NCI-H2171 (cell line): ENCODE data around the gene MAPK10.
"Not testable (repeated sequence)": the region's sequence is repeated elsewhere in the genome, so short reads cannot be mapped to it uniquely, and the experiment has no call there.

ENCODE experiments used
- DNase-seq: peaks from one replicate; lab custom pipeline; 2025; lab: John Stamatoyannopoulos, UW

The MAPK10 gene

DNA sequence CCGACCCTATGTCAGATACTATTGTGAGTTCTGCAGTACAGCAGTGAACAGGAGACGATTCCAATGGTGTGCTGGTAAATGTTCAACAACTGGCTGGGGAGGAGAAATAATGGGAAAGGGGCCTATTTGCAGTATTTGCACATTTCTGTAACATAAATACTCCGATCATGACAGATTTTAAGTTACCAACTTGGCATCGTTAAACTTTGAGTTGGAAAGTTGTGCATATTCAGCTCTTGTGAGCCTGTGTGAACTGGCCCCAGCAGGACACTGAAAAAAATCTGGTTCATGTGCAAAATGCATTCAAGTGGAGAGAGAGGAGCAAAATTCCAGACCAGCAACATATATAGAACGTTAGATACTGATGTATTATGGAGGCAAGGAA lies 175.0 kb downstream of the MAPK10 start:
- no peak for DNase-seq

DNA sequence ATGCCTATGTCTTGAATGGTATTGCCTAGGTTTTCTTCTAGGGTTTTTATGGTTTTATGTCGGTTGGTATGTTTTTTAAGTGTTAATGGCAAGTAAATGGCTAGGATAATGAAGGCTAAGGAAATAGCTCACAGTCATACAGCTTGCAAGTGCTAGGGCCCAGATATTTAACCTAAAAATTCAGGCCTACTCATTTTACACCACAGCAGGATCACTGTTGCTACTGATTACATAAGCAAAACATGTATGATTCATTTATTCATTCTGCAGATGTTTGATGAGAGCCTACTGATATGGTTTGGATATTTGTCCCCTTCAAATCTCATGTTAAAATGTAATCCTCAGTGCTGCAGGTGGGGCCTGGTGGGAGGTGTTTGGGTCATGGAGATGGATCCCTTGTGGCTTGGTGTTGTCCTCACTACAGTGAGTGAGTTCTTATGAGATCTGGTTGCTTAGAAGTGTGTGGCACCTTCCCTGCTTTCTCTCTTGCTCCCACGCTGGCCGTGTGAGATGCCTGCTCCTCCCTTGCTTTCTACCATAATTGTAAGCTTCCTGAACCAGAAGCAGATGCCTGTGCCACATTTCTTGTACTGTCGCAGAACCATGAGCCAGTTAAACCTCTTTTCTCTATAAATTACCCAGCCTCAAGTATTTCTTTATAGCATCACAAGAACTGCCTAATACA lies 175.5 kb downstream of the MAPK10 start:
- DNase-seq: no peak

DNA sequence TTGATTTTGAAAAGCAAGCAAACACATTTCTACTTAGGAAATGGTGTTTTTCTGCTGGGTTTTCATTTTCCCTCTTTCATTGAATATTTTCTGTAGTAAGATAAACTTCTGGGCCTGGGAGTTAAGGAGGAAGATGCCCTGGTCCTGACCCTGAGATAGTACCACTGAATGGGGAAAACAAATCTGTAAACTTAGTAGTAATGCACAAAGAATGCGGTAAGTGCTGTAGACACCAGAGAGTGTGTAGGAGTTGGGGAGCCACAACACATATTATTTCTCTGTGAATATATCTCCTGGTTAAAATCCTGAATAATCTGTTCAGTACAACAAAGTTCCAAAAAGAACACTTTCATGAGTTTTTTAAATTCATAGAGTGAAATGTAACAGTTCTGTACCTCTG lies 178.3 kb downstream of the MAPK10 start:
- no peak for DNase-seq

DNA sequence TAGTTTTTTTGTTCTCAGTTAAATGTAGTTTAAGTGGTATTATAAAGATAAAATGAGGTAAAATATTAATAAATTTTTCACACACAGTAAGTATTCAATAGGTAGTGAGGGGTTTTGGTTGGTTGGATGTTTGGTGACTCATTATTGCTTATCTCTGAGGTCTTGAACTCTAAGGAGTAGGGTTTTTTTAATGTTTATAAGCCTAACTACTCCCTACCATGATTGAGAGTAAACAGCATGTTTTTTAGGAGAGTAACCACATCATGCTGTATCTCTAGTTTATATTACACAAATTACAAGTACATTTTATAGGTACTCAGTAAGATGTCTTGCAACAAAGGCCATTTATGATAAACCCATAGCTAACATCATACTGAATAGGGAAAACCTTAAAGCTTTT lies 181.6 kb downstream of the MAPK10 start:
- no peak for DNase-seq

- DNase-seq: no peak
These were observed 185.3 kb downstream of the MAPK10 start for GRCh38 chr4:86174506-86174905.

- DNase-seq: not testable (repeated sequence)
These were observed 191.5 kb downstream of the MAPK10 start for GRCh38 chr4:86168335-86168734.

GRCh38 chr4:86160426-86160825 lies 199.4 kb downstream of the MAPK10 start:
- no peak for DNase-seq

GRCh38 chr4:86159216-86159615 lies 200.6 kb downstream of the MAPK10 start:
- DNase-seq: no peak

DNA sequence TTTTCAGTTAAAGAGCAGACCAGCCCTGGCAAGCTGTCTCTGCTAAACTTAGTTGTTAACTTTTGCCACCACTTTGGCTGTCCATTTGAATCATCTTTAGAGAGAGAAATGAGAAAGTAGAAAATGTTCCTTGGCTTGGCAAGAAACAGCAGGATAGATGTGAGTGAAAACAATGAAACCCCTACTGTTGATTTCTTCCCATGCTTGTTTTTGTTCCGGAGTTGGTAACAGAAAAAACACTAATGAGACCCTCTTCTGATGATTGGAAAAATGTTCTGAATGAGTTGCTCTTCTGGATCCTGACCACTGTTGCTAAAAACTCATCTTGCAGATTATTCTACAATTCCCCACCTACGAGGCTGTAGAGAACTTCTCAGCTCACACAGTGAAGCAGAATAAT lies 203.3 kb downstream of the MAPK10 start:
- no peak for DNase-seq

DNA sequence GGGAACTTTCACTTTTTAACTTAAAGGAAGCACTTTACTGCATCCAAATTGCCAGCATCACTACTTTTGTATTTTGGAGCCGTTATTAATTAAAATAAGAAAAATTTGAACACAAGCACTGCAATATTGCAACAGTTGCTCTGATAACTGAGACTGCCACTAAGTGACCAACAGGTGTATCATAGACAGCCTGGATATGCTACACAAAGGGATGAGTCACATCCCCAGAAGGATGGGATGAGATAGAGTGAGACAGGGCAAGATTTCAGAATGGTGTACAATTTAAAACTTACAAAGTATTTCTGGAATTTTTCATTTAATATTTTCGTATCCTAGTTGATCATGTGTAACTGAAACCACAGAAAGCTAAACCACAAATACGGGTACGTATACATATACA lies 204.1 kb downstream of the MAPK10 start:
- no peak for DNase-seq

GRCh38 chr4:86152454-86152853 lies 207.4 kb downstream of the MAPK10 start:
- DNase-seq: no peak

GRCh38 chr4:86151196-86151595 lies 208.7 kb downstream of the MAPK10 start:
- DNase-seq: no peak

GRCh38 chr4:86141161-86141560 lies 218.7 kb downstream of the MAPK10 start:
- no peak for DNase-seq

GRCh38 chr4:86132468-86132867 lies 227.4 kb downstream of the MAPK10 start:
- no peak for DNase-seq

- no peak for DNase-seq
These were observed 228.4 kb downstream of the MAPK10 start for GRCh38 chr4:86131456-86131855.

- DNase-seq: no peak
These were observed 229.5 kb downstream of the MAPK10 start for GRCh38 chr4:86130160-86130933.

DNA sequence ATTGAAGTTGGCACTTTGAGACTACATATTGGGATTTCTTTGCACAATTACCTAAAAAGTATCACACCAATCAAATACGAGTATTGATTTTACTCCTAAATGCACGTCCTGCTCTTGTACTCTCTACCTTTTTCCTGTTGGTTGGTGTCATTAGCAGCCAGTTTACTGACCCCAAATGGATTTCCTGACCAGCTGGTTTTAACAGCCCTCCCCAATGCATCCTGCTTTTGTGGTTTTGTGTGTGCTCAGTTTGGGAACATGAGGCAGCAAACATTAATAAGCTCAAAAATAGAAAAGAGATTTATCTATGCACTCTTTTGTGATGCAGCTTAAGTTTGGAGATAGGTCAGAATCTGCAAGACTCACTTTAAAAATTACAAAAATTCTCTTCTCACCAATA lies 230.3 kb downstream of the MAPK10 start:
- no peak for DNase-seq

GRCh38 chr4:86122404-86122803 lies 237.4 kb downstream of the MAPK10 start:
- no peak for DNase-seq

GRCh38 chr4:86118711-86119110 lies 241.1 kb downstream of the MAPK10 start:
- DNase-seq: no peak

DNA sequence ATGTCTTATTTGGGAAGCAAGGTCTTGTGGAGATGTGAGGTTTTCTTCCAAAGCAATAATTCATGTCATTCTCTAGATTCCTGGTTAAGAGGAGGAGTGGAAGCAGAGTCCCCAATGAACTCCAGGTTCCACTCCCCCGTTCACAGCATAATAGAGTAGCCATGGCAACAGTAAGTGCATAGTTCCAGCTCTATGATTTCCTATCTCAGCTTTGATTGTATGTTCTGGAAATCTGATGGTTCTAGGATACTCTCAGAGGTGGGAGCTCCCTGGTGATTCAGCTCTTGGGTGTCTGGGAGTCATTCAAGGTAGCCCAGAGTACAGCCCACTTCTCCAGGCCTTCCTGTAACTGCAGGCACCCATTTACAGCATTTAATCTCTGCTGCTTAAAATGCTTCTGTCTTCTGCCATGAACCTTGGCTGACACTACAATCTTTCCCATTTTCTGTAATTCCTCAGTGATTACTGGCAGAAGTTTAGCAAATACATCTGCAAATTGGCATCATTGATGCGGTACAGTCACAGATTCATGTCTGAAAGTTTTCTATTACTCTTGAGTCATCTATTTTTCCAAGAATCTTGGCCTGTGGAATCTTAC lies 242.0 kb downstream of the MAPK10 start:
- DNase-seq: no peak

GRCh38 chr4:86114563-86114962 lies 245.3 kb downstream of the MAPK10 start:
- no peak for DNase-seq

DNA sequence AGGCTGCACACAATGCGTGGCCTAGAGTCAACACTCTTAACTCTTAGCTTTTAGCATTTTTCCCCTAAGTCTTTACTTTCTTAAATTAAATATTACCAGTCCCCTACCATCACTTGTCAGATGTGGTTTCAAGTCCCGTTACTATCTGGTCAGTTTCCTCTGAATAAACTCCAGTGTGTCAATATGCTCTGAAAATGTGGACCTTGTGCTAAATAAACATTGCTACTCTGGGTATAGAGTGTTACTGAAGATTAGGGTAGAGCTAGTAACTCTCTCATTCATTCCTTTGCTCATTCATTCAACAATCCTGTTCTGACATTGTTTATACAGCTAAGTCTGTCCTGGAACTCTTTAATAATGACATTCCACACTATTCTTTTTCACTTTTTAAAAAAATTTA lies 251.0 kb downstream of the MAPK10 start:
- no peak for DNase-seq

DNA sequence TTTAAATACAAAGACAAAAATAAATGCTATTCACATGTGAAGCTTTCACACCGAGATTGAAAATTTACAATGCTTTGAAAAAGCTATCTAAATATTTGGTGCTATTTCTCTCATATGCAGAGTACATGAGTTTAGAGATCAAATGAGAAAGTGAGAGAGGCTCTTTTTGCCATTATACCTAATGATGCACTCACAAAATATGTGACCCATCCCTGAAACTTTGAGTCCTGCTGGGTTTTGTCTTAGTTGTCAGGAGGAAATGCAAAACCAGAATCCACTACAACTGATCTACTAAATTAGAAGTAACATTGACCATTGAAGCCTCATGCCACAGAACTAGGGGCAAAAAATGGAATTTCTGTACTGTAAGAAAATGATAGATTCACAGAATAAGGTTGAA lies 251.7 kb downstream of the MAPK10 start:
- DNase-seq: no peak
